ENCODE results near the gene HIVEP3.

Gene HIVEP3

DNA sequence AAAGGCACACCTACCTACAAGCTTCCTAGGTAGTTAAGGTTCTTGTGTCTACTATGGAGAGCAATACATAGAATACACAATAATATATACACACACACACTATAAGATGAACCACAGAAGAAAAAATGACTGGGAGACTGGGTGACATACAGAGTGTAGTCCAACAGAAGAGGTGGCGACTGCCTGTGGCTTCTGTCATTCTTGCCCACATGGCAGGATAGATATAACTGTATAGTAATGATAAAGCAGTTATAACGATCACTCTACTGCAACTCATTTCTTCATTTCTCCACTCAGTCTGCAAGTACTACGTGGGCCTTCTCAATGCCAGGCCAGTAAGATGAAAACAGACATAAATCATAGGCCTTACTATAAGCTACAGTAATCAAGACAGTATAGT lies 320.4 kb downstream of the HIVEP3 start:
- Mint-ChIP-seq H3K9me3 (peaks cover 4% of the 10 kb centered on the region), H3K4me1 (peaks cover 7% of the 10 kb centered on the region), H3K27me3 (no peaks in the 10 kb centered on the region), H3K36me3 (peaks cover 7% of the 10 kb centered on the region), H3K27ac (no peak overlapping the region), H3K4me3 (no peak overlapping the region)
- no peak for DNase-seq
- CTCF ChIA-PET, result no interaction called here

DNA sequence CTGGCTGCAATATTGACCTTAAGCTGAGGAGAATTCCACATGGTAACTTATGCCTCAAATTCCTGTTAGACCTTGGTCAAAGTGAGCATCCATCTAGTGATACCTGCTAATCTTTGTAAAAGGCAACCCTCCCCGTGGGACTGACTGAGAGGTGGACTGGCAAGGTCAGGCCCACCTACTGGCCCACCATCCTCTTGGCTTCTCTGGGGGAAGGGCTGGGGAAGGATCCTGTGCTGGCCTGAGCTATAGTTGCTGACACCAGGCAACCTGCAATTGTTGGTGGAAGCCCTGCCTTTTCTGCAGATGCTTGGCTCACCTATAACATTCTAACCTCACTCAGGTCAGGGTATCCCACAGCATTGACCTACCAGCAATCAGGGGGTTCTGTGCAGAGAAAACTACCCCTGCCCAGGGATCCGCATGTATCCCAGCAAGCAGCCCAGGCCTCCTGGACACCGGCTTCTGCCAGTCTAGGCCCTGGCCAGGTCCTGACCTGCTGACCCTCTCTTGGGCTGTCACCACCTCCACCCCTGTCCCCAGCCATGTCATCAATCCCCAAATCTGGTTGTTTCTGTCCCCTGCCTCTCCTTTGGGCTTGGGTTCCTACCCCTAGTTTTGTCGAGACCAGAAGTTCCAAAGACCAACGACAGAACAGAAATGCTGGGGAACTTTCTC lies 326.1 kb downstream of the HIVEP3 start:
- CTCF ChIA-PET, result no interaction called here
- Mint-ChIP-seq H3K4me3 (no peak overlapping the region), H3K9me3 (no peaks in the 10 kb centered on the region), H3K27ac (no peak overlapping the region), H3K27me3 (no peaks in the 10 kb centered on the region), H3K36me3 (peaks cover 9% of the 10 kb centered on the region), H3K4me1 (no peaks in the 10 kb centered on the region)
- no peak for DNase-seq

DNA sequence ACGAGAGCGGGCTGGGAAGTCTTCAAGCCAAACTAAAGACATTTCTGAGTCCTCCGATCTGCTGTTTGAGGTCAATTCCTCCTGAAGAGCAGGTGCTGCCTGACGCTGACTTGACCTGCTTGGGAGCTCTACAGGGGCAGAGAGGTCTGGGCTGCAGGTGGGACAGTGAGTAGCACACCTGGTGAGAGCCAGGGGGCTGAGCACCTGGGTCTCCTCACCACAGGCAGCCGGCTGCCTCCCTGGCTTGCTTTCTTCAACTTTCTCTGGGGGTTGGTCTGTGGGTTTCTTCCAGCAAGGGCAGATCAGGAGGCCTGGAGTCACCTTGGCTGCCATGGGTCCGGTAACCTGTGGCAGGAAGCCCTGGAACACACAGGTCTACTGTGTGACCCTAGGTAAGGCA lies 326.8 kb downstream of the HIVEP3 start:
- Mint-ChIP-seq H3K27ac (no peak overlapping the region), H3K9me3 (no peaks in the 10 kb centered on the region), H3K4me3 (no peak overlapping the region), H3K27me3 (no peaks in the 10 kb centered on the region), H3K36me3 (peaks cover 11% of the 10 kb centered on the region), H3K4me1 (no peaks in the 10 kb centered on the region)
- CTCF ChIA-PET, result no interaction called here
- DNase-seq, result no peak

DNA sequence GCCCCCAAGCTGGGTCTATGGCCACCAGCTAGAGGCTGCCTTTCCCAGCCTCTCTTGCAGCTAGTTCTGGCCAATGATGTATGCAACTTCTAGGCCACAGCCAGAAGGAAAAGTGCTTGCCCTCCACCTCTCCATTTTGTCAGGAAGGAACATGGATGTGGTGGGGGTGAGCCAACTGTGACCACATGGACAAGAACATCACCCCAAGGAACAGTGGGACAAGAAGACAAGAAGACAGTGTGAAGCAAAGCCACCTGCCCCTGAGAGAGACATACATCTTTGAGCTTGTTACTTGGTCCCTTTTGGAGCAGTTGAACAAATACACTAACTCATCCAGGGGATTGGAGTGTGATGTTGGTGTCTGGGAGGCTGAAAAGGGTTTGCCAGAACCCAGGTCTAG lies 328.4 kb downstream of the HIVEP3 start:
- CTCF ChIA-PET, result interaction anchor here (1.6 kb wide), 1 partner anchor 272 kb away, joined by 3 read pairs; no protein-coding TSS in a partner anchor
- Mint-ChIP-seq H3K36me3 (peaks cover 11% of the 10 kb centered on the region), H3K27ac (no peak overlapping the region), H3K4me3 (no peak overlapping the region), H3K27me3 (no peaks in the 10 kb centered on the region), H3K4me1 (no peaks in the 10 kb centered on the region), H3K9me3 (no peaks in the 10 kb centered on the region)
- no peak for DNase-seq

DNA sequence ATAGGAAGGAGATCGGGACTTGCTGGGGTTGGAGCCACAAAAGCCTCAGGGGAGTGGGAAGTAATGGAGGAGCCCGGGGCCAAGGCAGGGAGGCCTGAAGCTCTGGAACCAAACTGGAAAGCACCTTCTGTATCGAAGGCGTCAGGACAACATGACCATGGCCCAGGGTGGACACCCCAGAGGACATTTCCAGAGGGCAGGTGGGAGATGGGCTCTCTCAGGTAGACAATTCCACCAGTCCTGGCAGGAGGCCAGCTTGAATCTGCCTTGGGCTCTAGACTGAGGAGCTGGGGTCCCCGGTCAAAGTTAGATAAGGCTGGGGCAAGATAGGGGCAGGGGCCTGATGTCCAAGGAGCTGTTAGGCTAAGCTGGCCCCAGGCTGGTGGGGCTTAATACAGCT lies 329.3 kb downstream of the HIVEP3 start:
- Mint-ChIP-seq H3K27me3 (no peaks in the 10 kb centered on the region), H3K4me3 (no peak overlapping the region), H3K27ac (no peak overlapping the region), H3K4me1 (no peaks in the 10 kb centered on the region), H3K9me3 (no peaks in the 10 kb centered on the region), H3K36me3 (peaks cover 11% of the 10 kb centered on the region)
- no peak for DNase-seq
- CTCF ChIA-PET, result interaction anchor here (0.5 to 1.6 kb wide), 3 partner anchors 12 to 302 kb away, joined by 3 read pairs; no protein-coding TSS in a partner anchor

DNA sequence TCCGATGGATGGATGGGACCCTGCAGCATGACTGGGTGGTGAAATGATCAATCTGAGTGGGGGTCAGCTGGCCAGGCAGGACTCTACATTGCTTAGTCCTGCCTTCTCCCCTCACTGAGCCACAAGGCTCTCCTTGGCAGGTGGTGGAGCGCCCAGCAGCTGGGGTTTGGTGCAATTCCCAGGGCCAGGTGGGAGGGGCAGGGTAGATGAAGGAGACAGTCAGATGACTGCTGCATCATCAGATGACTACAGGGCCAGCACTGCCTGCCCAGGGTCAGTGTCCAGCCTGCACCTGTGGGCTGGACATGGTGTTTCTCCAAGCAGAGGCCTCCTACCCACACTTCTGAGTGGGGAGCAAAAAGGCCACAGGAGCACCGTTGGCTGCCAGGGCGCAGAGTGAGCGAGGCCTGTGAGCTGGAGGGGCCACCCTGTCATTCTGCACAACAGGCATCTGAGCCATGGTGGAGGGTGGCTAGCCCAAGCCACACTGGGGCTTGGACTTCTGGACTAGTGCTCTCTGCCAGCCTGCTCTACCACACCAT lies 330.3 kb downstream of the HIVEP3 start:
- Mint-ChIP-seq H3K4me1 (peaks cover 3% of the 10 kb centered on the region), H3K27ac (no peak overlapping the region), H3K27me3 (no peaks in the 10 kb centered on the region), H3K36me3 (peaks cover 16% of the 10 kb centered on the region), H3K9me3 (no peaks in the 10 kb centered on the region), H3K4me3 (no peak overlapping the region)
- CTCF ChIA-PET, result interaction anchor here (0.5 to 1.2 kb wide), 2 partner anchors 14 to 490 kb away, joined by 3 to 4 read pairs; no protein-coding TSS in a partner anchor
- DNase-seq, result no peak

DNA sequence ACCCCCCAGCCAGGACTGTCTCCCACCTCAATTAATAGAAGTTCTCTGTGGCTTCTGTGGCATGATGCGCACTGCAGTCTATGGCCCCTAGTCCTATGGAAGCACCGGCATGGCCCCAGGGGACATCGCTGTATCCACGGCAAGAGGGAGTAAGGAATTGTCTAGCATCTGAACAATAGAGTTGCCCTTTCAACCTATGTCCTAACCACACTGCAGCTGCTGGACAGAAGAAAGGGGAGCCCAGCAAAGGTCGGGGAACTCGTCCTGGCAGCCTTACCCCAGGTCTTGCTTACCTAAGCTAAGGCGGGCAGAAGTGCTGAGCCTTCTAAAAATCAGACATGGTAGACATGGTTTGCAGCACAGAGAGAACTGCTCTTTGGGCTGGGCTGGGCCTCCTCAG lies 330.9 kb downstream of the HIVEP3 start:
- CTCF ChIA-PET, result interaction anchor here (1.2 kb wide), 1 partner anchor 14 kb away, joined by 3 read pairs; no protein-coding TSS in a partner anchor
- Mint-ChIP-seq H3K27me3 (no peaks in the 10 kb centered on the region), H3K4me1 (peaks cover 3% of the 10 kb centered on the region), H3K27ac (no peak overlapping the region), H3K36me3 (peaks cover 16% of the 10 kb centered on the region), H3K4me3 (no peak overlapping the region), H3K9me3 (no peaks in the 10 kb centered on the region)
- DNase-seq, result no peak

DNA sequence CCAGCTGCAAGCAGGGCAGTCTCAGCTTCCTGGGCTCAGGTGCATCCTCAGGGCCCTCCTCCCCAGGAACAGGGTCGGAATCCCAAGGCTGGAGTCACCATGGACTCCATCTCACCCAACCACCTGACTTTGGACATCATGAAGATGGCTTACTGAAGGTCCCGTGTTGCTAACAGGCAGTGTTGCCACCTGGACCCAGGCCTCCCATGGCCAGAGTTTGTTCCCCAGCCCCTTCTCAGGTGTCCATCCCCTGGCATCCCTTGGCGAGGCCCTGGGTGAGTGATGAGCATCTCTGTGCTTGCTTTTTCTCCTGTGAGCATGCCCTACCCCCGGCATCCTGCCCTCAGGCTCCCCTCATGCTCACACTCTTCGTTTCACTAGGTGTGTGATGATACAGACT lies 332.5 kb downstream of the HIVEP3 start:
- no peaks in the 10 kb centered on the region for H3K27me3 Mint-ChIP-seq
- H3K4me1 Mint-ChIP-seq, result peaks cover 8% of the 10 kb centered on the region
- peaks cover 13% of the 10 kb centered on the region for H3K36me3 Mint-ChIP-seq
- no peak for DNase-seq
- no peak overlapping the region for H3K4me3 Mint-ChIP-seq
- CTCF ChIA-PET, result no interaction called here
- H3K27ac Mint-ChIP-seq, result no peak overlapping the region
- H3K9me3 Mint-ChIP-seq, result no peaks in the 10 kb centered on the region

DNA sequence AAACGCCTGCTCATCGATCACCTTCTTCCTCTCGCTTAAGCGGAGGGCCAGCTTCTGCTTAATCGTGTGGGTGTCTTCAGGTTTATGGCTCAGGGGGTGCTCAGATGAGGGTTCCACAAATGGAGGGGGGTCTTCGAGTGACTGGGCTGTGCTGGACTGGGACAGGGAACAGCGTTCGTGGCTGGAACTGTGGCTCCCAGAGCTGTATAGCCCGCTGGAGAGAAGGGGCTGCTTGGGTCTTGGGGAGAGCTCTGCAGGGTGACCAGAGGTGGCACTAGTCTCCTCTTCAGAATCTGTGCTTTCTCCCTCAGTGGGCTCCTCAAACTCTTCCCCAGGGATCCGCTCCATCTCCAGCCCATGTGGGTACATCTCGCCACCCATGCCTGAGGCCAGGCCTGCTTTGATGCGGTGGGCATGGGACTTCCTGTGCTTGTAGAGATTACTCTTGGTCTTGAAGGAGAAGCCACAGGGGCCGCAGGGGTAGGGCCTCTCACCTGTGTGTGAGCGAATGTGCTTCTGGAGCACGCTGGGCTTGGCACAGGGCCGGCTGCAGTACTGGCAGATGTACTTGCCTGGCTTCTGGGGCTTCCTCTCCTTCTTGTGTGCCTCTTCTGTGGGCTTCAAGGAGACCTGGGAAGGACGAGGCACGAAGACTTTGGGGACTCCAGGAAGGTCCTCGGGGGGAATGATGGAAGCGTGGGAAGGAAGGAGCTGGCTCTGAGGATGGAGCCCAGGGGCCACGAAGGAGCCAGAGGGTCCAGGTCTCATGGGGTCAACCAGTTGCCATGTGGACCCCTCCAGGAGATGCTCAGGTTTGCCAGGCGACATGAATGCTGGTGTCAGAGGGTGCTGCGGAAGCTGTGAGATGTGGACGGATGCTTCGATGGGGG lies 334.8 kb downstream of the HIVEP3 start:
- CTCF ChIA-PET, result interaction anchor here (1.2 to 1.4 kb wide), 2 partner anchors 10 to 74 kb away, joined by 3 read pairs; no protein-coding TSS in a partner anchor
- H3K4me1 Mint-ChIP-seq, result peaks cover 17% of the 10 kb centered on the region
- DNase-seq, result no peak
- H3K4me3 Mint-ChIP-seq, result no peak overlapping the region
- peaks cover 24% of the 10 kb centered on the region for H3K36me3 Mint-ChIP-seq
- no peak overlapping the region for H3K27ac Mint-ChIP-seq
- H3K9me3 Mint-ChIP-seq, result no peaks in the 10 kb centered on the region
- no peaks in the 10 kb centered on the region for H3K27me3 Mint-ChIP-seq

DNA sequence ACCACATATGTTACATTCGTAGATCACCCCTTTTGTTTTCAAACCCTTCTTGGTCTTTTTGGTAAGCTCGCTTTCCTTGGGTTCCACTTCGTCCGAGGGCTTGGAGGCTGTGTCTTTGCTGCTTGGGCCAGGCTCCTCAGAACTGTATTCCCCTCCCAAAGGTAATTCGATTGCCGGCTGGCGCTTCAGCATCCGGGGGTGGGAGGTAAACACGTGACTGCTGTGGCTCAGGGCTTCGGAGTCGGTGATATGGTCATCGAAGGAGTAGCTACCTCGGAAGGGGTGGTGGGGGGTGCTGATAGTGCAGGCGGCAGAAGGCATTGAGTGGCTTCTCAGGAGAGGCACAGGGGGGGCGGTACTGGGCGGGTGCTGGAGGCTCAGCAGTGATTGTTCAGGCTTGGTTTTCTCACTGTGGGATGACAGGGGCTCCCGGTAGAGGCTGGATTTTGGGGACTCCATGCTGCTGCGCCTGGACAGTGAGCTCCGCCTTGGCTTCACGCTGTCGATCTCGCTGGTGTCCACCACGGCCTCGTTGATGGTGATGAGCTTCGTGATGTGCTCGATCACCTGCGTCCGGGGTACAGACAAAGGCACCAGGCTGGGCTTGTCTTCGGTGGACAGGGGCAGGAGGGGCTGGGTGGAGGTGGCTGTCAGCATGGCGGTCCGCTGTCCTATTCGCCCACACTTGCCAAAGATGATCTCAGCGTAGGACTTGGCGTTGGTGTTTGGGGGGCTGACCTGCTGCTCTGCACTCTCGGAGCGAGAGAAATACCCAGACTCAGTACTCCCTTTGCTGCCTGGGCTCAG lies 335.7 kb downstream of the HIVEP3 start:
- Mint-ChIP-seq H3K36me3 (peaks cover 25% of the 10 kb centered on the region), H3K9me3 (no peaks in the 10 kb centered on the region), H3K27ac (no peak overlapping the region), H3K4me3 (no peak overlapping the region), H3K4me1 (peaks cover 17% of the 10 kb centered on the region), H3K27me3 (no peaks in the 10 kb centered on the region)
- DNase-seq, result no peak
- CTCF ChIA-PET, result interaction anchor here (1.2 to 1.4 kb wide), 2 partner anchors 9 to 74 kb away, joined by 3 read pairs; no protein-coding TSS in a partner anchor

DNA sequence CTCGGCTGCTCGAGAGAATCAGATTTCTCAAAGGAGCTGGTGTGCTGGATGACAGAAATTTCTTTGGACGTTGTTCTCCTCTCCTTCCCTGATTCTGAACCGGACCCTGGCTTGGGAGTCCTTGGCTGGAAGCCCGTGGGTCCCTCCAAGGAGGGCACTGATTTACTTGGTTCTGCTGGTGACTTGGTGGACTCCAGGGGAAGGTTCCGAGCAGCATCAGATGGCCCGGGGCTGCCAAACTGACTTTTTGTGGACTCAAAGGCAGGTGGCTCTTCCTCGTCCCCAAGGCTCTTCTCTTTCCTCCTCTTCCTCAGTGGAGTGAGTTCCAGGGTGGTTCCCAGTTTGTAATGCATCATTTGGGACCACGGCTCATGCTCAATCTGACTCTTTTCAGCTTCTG lies 336.4 kb downstream of the HIVEP3 start:
- no peak for DNase-seq
- no peak overlapping the region for H3K4me3 Mint-ChIP-seq
- CTCF ChIA-PET, result interaction anchor here (1.4 kb wide), 1 partner anchor 75 kb away, joined by 3 read pairs; no protein-coding TSS in a partner anchor
- H3K36me3 Mint-ChIP-seq, result peaks cover 21% of the 10 kb centered on the region
- peaks cover 17% of the 10 kb centered on the region for H3K4me1 Mint-ChIP-seq
- no peaks in the 10 kb centered on the region for H3K9me3 Mint-ChIP-seq
- H3K27ac Mint-ChIP-seq, result no peak overlapping the region
- H3K27me3 Mint-ChIP-seq, result no peaks in the 10 kb centered on the region

DNA sequence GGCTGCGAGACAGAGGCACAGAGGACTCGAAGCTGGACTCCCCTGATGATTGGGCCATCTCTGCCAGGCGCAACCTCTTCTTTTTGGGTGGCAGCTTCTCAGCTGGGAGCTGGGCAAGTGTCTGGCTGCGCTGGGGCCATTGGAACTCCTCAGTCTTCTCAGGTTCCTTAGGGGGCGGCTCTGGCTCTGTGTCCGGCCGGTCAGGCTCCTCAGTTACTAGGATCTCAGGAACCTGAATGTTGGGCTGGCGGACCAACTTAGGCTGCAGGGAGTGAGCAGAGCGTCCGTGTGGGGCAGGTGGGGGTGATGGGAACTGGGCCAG lies 336.8 kb downstream of the HIVEP3 start:
- Mint-ChIP-seq H3K36me3 (peaks cover 21% of the 10 kb centered on the region), H3K27ac (no peak overlapping the region), H3K9me3 (no peaks in the 10 kb centered on the region), H3K27me3 (no peaks in the 10 kb centered on the region), H3K4me1 (peaks cover 17% of the 10 kb centered on the region), H3K4me3 (no peak overlapping the region)
- CTCF ChIA-PET, result interaction anchor here (3.6 kb wide), 1 partner anchor 76 kb away, joined by 12 read pairs; no protein-coding TSS in a partner anchor
- no peak for DNase-seq

DNA sequence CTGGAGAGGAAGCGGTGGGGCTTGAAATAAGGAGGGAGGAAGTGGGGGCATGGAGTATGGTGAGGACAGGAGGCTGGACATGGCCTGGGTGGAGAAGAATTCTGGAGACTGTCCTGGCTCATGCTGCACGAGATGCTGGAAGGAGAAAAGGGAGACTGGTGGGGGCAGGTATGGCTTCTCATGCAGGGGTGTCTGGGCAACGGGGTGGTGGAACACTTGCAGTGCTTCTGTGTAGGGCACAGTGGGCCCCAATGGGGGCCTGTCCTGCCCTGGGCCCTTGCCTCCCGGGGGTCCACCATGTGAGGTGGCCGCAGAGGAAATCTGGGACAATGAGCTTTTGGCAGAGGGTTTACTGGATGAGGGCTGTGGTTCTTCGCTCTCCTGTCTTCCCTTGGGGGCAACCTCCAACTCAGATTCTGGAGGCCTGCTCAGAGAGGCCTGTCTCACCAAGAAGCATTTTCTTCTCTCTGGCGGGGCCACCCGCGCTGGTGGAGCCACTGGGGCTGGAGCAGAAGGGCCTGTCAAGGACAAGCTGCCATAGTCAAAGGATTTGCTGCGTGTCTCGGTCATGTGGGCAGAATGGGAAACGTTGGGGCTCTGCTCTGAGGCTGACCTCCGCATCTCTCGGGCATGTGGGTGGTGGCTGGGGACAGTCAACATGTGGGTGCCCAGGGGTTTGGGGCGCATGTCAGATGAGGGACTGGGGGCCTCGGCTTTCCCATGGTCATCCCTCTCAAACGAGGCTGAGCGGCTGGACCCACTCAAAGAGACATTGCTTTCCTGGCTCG lies 337.3 kb downstream of the HIVEP3 start:
- DNase-seq, result no peak
- H3K4me1 Mint-ChIP-seq, result peaks cover 17% of the 10 kb centered on the region
- no peak overlapping the region for H3K4me3 Mint-ChIP-seq
- H3K9me3 Mint-ChIP-seq, result no peaks in the 10 kb centered on the region
- no peaks in the 10 kb centered on the region for H3K27me3 Mint-ChIP-seq
- CTCF ChIA-PET, result interaction anchor here (3.6 kb wide), 1 partner anchor 77 kb away, joined by 12 read pairs; no protein-coding TSS in a partner anchor
- H3K36me3 Mint-ChIP-seq, result peaks cover 21% of the 10 kb centered on the region
- H3K27ac Mint-ChIP-seq, result no peak overlapping the region

All from activated naive CD4-positive, alpha-beta T cell treated with anti-CD3 and anti-CD28 coated beads, Interleukin-2, amount 10 ng/mL, durations not matched to agents 7 days and 5 days (primary cell).